Retinal pigment epithelial cell (primary cell): ENCODE results near the gene OSBPL6.

Experiments used
- DNase-seq: peaks from one replicate; pipeline ENCODE4 v3.0.0-alpha.2; 2010; ENCODE audit warnings: low read depth
- H3K4me3 ChIP-seq: 2 replicates; pipeline ENCODE4 v1.5.1; 2011; ENCODE audit warnings: mild to moderate bottlenecking, low read length, control low read depth, moderate library complexity
- TF ChIP-seq, protein P1 (sequence below): conservative IDR thresholded peaks from 2 replicates; pipeline ENCODE4 v1.5.1; 2011; ENCODE audit warnings: low read depth, low read length, control low read depth, inconsistent platforms

The OSBPL6 gene

GRCh38 chr2:178295906-178296305 is 101.6 kb downstream of the OSBPL6 start:
- no peak overlapping the region for H3K4me3 ChIP-seq
- no peak for DNase-seq
- TF ChIP-seq, protein P1, sequence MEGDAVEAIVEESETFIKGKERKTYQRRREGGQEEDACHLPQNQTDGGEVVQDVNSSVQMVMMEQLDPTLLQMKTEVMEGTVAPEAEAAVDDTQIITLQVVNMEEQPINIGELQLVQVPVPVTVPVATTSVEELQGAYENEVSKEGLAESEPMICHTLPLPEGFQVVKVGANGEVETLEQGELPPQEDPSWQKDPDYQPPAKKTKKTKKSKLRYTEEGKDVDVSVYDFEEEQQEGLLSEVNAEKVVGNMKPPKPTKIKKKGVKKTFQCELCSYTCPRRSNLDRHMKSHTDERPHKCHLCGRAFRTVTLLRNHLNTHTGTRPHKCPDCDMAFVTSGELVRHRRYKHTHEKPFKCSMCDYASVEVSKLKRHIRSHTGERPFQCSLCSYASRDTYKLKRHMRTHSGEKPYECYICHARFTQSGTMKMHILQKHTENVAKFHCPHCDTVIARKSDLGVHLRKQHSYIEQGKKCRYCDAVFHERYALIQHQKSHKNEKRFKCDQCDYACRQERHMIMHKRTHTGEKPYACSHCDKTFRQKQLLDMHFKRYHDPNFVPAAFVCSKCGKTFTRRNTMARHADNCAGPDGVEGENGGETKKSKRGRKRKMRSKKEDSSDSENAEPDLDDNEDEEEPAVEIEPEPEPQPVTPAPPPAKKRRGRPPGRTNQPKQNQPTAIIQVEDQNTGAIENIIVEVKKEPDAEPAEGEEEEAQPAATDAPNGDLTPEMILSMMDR = no peak

DNA sequence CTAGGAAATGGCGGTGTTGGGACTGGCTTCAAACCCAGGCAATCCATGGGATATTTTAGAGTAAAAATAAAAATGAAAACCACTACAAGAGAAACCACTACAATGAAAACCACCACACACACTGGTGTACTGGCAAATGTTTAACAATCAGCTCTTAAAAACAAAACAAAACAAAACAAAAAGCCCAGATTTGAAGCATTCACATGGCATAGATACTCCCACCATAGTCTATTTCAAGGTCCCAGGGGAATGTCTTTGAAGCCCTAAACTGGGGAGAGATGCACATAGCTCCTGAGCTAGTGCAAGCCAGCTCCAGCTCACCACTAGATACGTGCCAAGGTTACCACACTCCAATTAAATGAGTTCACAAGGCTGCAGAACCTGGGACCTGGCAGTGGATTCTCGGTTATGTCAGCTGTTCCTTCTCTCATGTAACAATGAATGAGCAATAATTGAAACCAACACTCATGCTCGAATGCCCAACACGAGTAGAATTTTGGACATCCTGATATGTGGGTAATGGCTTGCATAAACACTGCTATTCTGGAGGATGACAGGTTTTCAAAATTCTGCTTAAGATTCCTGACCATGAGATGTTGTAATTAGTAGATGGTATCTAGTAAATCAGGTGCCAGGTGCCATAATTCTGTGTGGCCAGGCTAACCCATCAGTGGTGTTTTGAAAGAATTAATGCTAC is 102.2 kb downstream of the OSBPL6 start:
- DNase-seq = no peak
- TF ChIP-seq, protein P1 = no peak
- no peak overlapping the region for H3K4me3 ChIP-seq

DNA sequence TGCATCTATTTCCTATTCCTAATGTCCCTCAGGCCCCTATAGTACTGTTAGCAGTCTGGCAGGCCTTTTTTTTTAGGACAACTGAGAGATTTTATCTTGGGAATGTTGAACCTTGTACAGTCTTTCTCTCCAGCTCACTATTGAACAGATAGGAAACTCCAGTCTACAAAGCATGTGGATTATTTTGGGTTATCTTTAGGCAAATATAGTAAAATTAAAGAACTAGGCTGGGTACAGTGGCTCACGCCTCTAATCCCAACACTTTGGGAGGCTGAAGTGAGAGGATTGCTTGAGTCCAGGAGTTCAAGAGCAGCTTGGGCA is 102.7 kb downstream of the OSBPL6 start:
- TF ChIP-seq, protein P1 = no peak
- no peak overlapping the region for H3K4me3 ChIP-seq
- DNase-seq = no peak

GRCh38 chr2:178298785-178299212 is 104.5 kb downstream of the OSBPL6 start:
- no peak overlapping the region for H3K4me3 ChIP-seq
- no peak for DNase-seq
- TF ChIP-seq, protein P1 = no peak

DNA sequence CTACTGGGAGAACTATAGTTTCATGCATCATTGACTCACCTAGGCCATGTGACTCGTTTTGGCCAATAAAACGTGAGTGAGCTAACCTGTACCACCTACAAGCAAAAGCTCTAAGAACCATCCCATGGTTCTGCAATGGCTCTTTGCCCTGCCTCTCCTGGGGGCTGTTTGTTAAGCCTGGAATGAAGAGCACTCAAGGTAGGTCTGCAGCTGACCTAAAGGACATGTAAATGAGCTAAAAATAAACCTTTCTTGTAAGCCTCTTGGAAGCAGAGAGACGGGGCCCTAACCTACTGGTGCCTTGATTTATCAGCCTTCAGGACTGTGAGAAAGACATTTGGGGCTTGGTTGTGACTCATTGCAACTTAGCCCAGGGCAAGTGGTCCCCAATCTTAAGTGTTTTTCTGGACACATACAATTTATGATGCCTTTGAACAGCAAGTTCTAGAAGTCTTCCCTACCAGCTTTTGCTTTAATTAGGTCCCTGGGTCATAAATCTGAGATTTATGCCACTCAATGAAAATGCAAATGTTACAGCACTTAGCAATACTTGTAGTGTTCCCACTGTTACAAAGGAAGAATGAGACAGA is 107.4 kb downstream of the OSBPL6 start:
- TF ChIP-seq, protein P1 = no peak
- no peak for DNase-seq
- H3K4me3 ChIP-seq = no peak overlapping the region

DNA sequence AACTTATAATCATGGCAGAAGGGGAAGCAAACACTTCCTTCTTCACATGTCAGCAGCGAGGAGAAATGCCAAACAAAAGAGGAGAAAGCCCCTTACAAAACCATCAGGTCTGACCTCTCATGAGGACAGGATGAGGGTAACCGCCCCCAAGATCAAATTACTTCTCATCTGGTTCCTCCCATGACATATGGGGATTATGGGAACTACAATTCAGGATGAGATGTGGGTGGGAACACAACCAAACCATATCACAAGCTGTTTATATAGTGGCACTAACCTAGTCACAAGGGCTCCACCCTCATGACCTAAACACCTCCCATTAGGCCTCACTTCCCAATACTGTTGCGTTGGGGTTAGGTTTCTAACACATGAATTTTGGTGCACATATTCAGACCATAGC is 110.0 kb downstream of the OSBPL6 start:
- TF ChIP-seq, protein P1 = no peak
- H3K4me3 ChIP-seq = no peak overlapping the region
- no peak for DNase-seq
